Measurements from ENCODE around the gene DGKB.

- TF ChIP-seq EP300 (IDR thresholded peaks at IDR 0.05; ENCODE audit: borderline replicate concordance): no peak
- TF ChIP-seq RAD21 (IDR thresholded peaks at IDR 0.05; ENCODE audit: low read depth): no peak
- TF ChIP-seq TCF12 (IDR thresholded peaks at IDR 0.05; ENCODE audit: low read depth): no peak
- TF ChIP-seq TAF1 (IDR thresholded peaks at IDR 0.05; ENCODE audit: low read depth): no peak
- TF ChIP-seq USF1 (IDR thresholded peaks at IDR 0.05): no peak
- TF ChIP-seq NFIC (IDR thresholded peaks at IDR 0.05): no peak
- no peak for TF ChIP-seq CEBPB (IDR thresholded peaks at IDR 0.05)
- TF ChIP-seq YY1 (IDR thresholded peaks at IDR 0.05; ENCODE audit: low read depth): no peak
- TF ChIP-seq CREB1 (IDR thresholded peaks at IDR 0.05; ENCODE audit: low read depth): no peak
Observed at GRCh38 chr7:14505906-14506305, 396.6 kb downstream of the DGKB start.

All from Ishikawa (cell line).